ENCODE data around the gene SLC22A16.
A peak's percentile ranks its signal among the peaks of the same experiment; 100 is the strongest.

The SLC22A16 gene

DNA sequence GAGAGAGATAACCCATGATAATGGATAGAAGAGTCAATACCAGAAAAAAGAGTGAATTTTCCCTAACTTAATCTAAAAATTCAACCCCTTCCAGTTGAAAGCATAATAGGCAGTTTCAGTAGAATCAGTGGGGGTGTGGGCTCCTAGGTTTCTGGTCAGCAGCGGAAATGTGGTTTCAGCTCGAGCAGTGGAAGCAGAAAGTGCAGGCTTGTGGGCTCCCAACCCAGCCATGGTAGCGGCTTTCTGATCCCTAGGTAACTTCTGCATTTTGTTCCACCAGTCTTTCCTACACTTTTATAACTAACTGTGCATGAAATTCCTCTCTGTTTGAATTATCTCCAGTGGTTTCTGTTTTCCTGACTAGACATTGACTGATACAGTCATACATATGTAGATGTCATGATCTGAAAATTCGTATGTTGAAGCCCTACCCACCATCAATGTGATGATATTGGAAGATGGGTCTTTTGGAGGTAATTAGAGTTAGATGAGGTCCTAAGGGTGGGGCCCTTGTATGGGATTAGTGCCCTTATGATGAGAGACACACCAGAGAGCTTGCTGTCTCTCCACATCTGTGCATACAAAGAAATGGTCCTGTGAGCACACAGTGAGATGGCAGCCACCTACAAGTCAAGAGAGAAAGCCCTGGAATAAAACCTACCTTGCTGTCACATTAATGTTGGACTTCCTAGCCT lies 54.5 kb downstream of the SLC22A16 start:
- no peak for DNase-seq (ENCODE audit: low read depth)
- TF ChIP-seq, protein P1, sequence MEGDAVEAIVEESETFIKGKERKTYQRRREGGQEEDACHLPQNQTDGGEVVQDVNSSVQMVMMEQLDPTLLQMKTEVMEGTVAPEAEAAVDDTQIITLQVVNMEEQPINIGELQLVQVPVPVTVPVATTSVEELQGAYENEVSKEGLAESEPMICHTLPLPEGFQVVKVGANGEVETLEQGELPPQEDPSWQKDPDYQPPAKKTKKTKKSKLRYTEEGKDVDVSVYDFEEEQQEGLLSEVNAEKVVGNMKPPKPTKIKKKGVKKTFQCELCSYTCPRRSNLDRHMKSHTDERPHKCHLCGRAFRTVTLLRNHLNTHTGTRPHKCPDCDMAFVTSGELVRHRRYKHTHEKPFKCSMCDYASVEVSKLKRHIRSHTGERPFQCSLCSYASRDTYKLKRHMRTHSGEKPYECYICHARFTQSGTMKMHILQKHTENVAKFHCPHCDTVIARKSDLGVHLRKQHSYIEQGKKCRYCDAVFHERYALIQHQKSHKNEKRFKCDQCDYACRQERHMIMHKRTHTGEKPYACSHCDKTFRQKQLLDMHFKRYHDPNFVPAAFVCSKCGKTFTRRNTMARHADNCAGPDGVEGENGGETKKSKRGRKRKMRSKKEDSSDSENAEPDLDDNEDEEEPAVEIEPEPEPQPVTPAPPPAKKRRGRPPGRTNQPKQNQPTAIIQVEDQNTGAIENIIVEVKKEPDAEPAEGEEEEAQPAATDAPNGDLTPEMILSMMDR (IDR thresholded peaks at IDR 0.05; ENCODE audit: low read length, missing control alignments): no peak
- no peak overlapping the region for H3K4me3 ChIP-seq (replicated peaks; ENCODE audit: low read depth, low read length)

DNA sequence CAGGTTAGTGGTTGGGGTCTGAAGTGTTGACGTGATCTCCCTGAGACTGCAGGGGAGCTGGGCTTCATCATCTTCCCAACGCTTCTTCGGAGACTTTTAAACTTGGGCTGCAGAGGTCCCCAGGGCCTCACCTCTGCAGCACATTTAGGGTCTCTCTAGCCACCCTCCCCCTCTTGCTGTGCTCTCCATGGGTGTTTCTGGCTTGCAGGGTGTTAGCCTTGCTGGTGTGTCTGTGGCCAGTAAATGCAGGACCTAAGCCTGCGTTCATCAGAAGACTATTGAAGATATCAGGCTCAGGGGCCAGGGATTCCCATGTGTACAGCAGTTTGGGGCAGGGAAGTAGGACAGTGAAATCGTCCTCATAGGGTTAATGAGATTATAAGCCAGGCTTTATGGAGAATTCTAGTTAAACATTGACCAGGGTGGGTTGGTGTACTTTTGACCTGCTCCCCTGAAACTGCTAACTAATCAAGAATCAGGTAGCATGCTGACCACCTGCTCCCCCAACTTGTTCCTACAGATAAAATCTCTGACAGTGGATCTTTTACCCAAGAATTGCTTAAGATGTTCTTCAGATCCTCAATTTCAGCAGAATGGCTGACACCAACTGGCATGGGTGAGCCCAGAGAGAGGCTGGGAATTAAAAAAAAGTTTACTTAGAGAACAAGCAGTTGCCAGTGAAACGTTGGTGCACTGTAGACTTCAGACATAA lies 57.2 kb downstream of the SLC22A16 start:
- TF ChIP-seq, protein P1 (IDR thresholded peaks at IDR 0.05; ENCODE audit: low read length, missing control alignments): no peak
- no peak for DNase-seq (ENCODE audit: low read depth)
- no peak overlapping the region for H3K4me3 ChIP-seq (replicated peaks; ENCODE audit: low read depth, low read length)

DNA sequence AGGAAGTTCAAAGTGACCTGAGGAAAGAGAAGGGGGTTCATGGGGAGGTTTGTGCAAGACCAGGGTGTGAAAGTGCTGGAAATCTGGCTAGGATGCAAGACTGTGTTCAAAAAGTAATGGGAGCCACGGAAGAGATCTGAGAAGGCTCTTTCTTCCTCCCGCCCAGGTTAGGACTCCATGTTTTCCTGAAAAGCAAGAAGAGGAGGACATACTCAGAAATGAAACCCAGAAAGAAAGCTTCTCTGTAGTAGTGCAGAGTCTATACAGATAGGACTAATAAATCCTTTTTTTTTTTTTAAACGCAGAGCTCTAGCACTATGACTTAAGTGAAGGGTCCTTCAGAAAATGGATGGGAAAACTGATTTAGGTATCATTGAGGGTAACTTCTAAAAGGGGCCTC lies 57.8 kb downstream of the SLC22A16 start:
- TF ChIP-seq, protein P1 (IDR thresholded peaks at IDR 0.05; ENCODE audit: low read length, missing control alignments): no peak
- no peak for DNase-seq (ENCODE audit: low read depth)
- H3K4me3 ChIP-seq (replicated peaks; ENCODE audit: low read depth, low read length): no peak overlapping the region

DNA sequence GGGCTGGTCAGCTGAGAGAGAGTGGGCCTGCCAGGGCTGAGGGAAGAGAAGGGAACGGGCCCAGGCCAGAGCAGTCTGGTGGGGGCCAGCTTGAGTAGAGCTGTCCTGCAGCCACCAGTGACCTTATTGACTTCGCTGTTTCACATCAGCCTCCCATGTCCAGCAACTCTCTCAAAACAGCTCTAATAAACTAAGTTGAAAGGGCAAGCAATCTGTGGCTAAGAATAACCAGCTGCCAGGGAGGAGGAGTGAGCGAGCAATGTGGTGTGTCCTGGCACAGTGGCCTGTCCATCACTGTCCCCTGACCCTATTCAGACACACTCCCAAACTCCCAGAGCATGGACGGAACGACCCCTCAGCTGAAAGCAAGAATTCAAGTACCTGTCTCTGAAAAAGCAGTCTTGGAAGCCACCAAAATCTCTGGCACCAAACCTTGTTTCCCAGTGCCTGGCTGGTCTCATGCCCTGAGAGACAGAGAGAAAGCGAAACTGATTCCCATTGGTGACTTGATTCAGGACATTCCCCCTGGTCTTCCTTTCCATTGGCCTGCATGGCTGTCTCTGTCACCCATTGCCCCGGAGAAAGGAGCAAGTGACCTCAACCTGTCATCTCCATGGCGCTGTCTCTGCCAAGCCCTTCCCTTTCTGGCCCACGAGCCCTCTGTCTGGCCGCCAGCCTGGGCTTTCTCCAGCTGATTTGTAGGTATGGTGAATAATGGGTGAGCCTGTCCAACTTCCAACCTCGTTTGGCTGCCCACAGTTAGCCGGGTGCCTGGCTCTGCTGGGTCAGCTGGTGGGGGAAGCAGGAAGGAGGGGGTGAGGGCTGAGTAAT lies 61.1 kb downstream of the SLC22A16 start, which contains the start of gene DDO:
Gene DDO, minus strand, starts transcription at position 490 of the 831 bp plus-strand sequence. CDS start 2,113 bp downstream, outside the sequence.
- DNase-seq (ENCODE audit: low read depth): peak; percentile 34
- TF ChIP-seq, protein P1 (IDR thresholded peaks at IDR 0.05; ENCODE audit: low read length, missing control alignments): no peak
- peak within 1 kb of the TSS; percentile 24 for H3K4me3 ChIP-seq (replicated peaks; ENCODE audit: low read depth, low read length)

DNA sequence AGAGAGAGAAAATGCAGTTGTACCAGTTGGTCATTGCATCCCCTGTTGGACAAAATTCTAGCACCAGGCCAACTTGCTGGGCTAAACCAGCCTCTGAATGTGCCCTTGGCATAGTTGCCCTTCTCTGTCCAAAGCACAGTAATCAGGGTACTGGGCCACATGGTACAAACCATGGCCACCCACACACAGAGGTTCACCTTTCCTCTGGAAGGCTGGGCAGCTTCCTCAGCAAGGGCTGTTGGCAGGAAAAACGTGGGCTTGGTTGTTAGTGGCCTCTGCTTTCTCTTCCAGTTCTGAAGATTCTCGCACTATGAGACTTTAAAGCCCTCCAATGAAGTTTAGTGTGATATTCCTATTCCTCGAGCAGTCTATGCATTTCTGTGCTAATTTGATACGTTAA lies 61.7 kb downstream of the SLC22A16 start:
- no peak overlapping the region for H3K4me3 ChIP-seq (replicated peaks; ENCODE audit: low read depth, low read length)
- DNase-seq (ENCODE audit: low read depth): no peak

DNA sequence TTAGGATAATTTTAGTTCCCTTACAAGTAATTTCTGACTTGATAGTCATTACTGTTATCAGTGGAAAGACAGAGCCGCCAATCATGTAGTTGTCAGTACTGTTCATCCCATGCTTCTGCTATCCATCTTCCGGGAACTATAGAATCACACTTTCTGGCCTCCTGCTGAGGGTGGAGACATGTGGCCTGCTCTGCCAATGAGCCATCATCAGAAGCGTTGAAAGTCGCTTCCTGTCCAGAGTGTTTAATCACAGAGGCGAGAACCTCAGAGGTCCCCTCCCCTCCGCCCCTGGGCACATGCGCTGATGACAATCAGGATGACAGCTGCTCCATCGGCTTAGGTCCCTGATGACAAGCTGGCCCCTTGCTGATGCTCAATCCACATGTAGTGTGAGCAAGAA lies 64.1 kb downstream of the SLC22A16 start:
- H3K4me3 ChIP-seq (replicated peaks; ENCODE audit: low read depth, low read length): no peak overlapping the region
- peak; percentile 4 for DNase-seq (ENCODE audit: low read depth)
- TF ChIP-seq, protein P1 (IDR thresholded peaks at IDR 0.05; ENCODE audit: low read length, missing control alignments): no peak

More for the DNA sequence above, 61.7 kb downstream of the SLC22A16 start:
- TF ChIP-seq, protein P1 (IDR thresholded peaks at IDR 0.05; ENCODE audit: low read length, missing control alignments): no peak
